ENCODE measurements around the gene PPDPF. TPM values are rescaled to one million over a fixed set of nuclear protein-coding genes. Genes with fewer than 3 reads are reported as not detected.
"Not testable (repeated sequence)": the region's sequence is repeated elsewhere in the genome, so short reads cannot be mapped to it uniquely, and the experiment has no call there.

The PPDPF gene
- total and polyA plus RNA-seq, 2 donors (not counting 3 experiments of a cell fraction or from before 2014, with no cell fraction given) = 52.2 to 219 TPM

GRCh38 chr20:63571087-63571478 is 50.5 kb downstream of the PPDPF start:
- POLR2A ChIA-PET; dilution Hi-C loops (cut with MboI; ENCODE audit: extremely low pct_ligation_motif_present, low sequenced_read_pairs): not testable (repeated sequence)

More at GRCh38 chr20:63571087-63571478, 50.5 kb downstream of the PPDPF start:
- H3K4me1 ChIP-seq (ENCODE audit: control insufficient read depth, extremely low read depth, insufficient read depth, low read length); H2AFZ ChIP-seq (ENCODE audit: low read depth, low read length); H3K27ac ChIP-seq (ENCODE audit: insufficient read depth, low read depth, low read length); H3K27me3 ChIP-seq (ENCODE audit: control insufficient read depth in 2 of 2, insufficient read depth in 2 of 2, low read length in 2 of 2); H3K36me3 ChIP-seq (ENCODE audit: control insufficient read depth in 2 of 2, extremely low read depth in 1 of 2, insufficient read depth in 2 of 2, low read length in 2 of 2); H3K9me3 ChIP-seq (replicated peaks; ENCODE audit: control insufficient read depth, insufficient read depth, low read length); H3K4me3 ChIP-seq (replicated peaks in 1 of 3; ENCODE audit: insufficient read depth in 1 of 3, low read depth in 1 of 3, low read length in 3 of 3); BruUV-seq (replicated peaks); H3K9ac ChIP-seq (replicated peaks; ENCODE audit: extremely low read depth, insufficient read depth, low read length); H3K4me2 ChIP-seq (ENCODE audit: insufficient read depth, low read length); H3K79me2 ChIP-seq (ENCODE audit: control insufficient read depth, insufficient read depth, low read length); DNase-seq (ENCODE audit: low read depth, low spot score); CTCF ChIA-PET; FAIRE-seq; H4K20me1 ChIP-seq (replicated peaks; ENCODE audit: control insufficient read depth, extremely low read depth, insufficient read depth, low read length); H3K9me1 ChIP-seq (replicated peaks; ENCODE audit: control insufficient read depth, extremely low read depth, insufficient read depth, low read length): not testable (repeated sequence)
- intact Hi-C loops (cut with micrococcal nuclease) = loop anchor here (5.0 kb wide), 1 partner anchor 56 kb away; the partner anchor contains the start of gene GMEB2

Other genes starting within 250 kb of the PPDPF start
- 111 and 126 TPM in 2 replicates for gene ARFGAP1, start 248.0 kb upstream of the PPDPF start, total RNA-seq
- 93.7 and 115 TPM in 2 replicates for gene ARFGAP1, start 248.0 kb upstream of the PPDPF start, polyA plus RNA-seq
- not detected in 2 replicates for gene COL20A1, start 227.6 kb upstream of the PPDPF start, total RNA-seq
- not detected in 2 replicates for gene COL20A1, start 227.6 kb upstream of the PPDPF start, polyA plus RNA-seq
- not detected in 2 replicates for gene CHRNA4, start 159.4 kb upstream of the PPDPF start, total RNA-seq
- gene CHRNA4, start 159.4 kb upstream of the PPDPF start, polyA plus RNA-seq = not detected in 2 replicates
- not detected in 2 replicates for gene KCNQ2, start 48.1 kb upstream of the PPDPF start, total RNA-seq
- gene KCNQ2, start 48.1 kb upstream of the PPDPF start, polyA plus RNA-seq = not detected in 2 replicates
- gene EEF1A2, start 21.7 kb upstream of the PPDPF start, total RNA-seq = 2.9 and 3.4 TPM in 2 replicates
- 2.7 and 2.9 TPM in 2 replicates for gene EEF1A2, start 21.7 kb upstream of the PPDPF start, polyA plus RNA-seq
- 0.18 TPM in 1 of 2 replicates, not detected in the other for gene PTK6, start 16.6 kb downstream of the PPDPF start, total RNA-seq
- gene PTK6, start 16.6 kb downstream of the PPDPF start, polyA plus RNA-seq = 0.05 TPM in 1 of 2 replicates, not detected in the other
- gene SRMS, start 27.0 kb downstream of the PPDPF start, total RNA-seq = not detected in 2 replicates
- gene SRMS, start 27.0 kb downstream of the PPDPF start, polyA plus RNA-seq = not detected in 2 replicates
- gene FNDC11, start 33.4 kb downstream of the PPDPF start, total RNA-seq = 0.51 and 0.71 TPM in 2 replicates
- 1.9 and 3.4 TPM in 2 replicates for gene FNDC11, start 33.4 kb downstream of the PPDPF start, polyA plus RNA-seq
- gene HELZ2, start 53.5 kb downstream of the PPDPF start, total RNA-seq = 29.2 and 33.2 TPM in 2 replicates
- 10.6 and 16.2 TPM in 2 replicates for gene HELZ2, start 53.5 kb downstream of the PPDPF start, polyA plus RNA-seq
- gene GMEB2, start 106.3 kb downstream of the PPDPF start, total RNA-seq = 12.1 and 14.1 TPM in 2 replicates
- gene GMEB2, start 106.3 kb downstream of the PPDPF start, polyA plus RNA-seq = 12.7 and 13.4 TPM in 2 replicates
- gene STMN3, start 132.7 kb downstream of the PPDPF start, total RNA-seq = 1.7 and 1.8 TPM in 2 replicates
- gene STMN3, start 132.7 kb downstream of the PPDPF start, polyA plus RNA-seq = 4.7 and 8.4 TPM in 2 replicates
- gene RTEL1, start 137.5 kb downstream of the PPDPF start, total RNA-seq = 38.6 and 44.9 TPM in 2 replicates
- gene RTEL1, start 137.5 kb downstream of the PPDPF start, polyA plus RNA-seq = 17.0 and 20.6 TPM in 2 replicates
- gene TNFRSF6B, start 175.9 kb downstream of the PPDPF start, total RNA-seq = 0.69 TPM in 1 of 2 replicates, not detected in the other
- 11.3 and 20.6 TPM in 2 replicates for gene TNFRSF6B, start 175.9 kb downstream of the PPDPF start, polyA plus RNA-seq
- gene ARFRP1, start 187.2 kb downstream of the PPDPF start, total RNA-seq = 51.6 and 56.3 TPM in 2 replicates
- gene ARFRP1, start 187.2 kb downstream of the PPDPF start, polyA plus RNA-seq = 37.0 and 48.7 TPM in 2 replicates
- gene ZGPAT, start 187.3 kb downstream of the PPDPF start, total RNA-seq = 29.3 and 31.7 TPM in 2 replicates
- gene ZGPAT, start 187.3 kb downstream of the PPDPF start, polyA plus RNA-seq = 23.1 and 24.4 TPM in 2 replicates
- gene LIME1, start 215.9 kb downstream of the PPDPF start, total RNA-seq = 11.5 and 12.2 TPM in 2 replicates
- gene LIME1, start 215.9 kb downstream of the PPDPF start, polyA plus RNA-seq = 10.7 and 16.3 TPM in 2 replicates
- 69.3 and 69.4 TPM in 2 replicates for gene SLC2A4RG, start 219.0 kb downstream of the PPDPF start, total RNA-seq
- gene SLC2A4RG, start 219.0 kb downstream of the PPDPF start, polyA plus RNA-seq = 41.7 and 66.5 TPM in 2 replicates